ENCODE data around the gene LOXHD1.

Gene LOXHD1

DNA sequence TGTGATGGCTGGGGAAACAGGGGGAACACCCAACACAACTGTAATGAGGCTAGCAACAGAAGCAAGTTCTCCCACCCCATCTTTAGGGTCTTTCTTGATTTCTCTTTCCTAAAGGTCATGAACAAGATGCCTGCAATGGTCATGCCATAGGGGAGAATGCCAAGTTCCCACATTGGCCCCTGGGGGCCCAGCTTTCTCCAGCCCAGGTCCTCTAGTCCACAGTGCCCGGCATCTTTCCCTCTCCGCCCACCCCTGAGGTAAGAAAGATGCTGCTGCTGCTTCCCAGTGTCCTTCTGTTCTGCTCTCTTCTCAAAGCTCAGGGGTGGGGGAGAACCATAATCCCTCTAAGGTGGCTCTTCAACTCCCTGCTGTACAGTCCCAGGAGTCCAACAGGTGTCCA lies 78.0 kb downstream of the LOXHD1 start:
- Histone ChIP-seq H3K9ac (ENCODE audit: low read depth in 1 of 2, low read length in 2 of 2) (no peak overlapping the region), H3K4me3 (ENCODE audit: low read length in 2 of 2) (no peak overlapping the region), H3K36me3 (ENCODE audit: control insufficient read depth in 2 of 2, insufficient read depth in 2 of 2, low read length in 2 of 2) (no peaks in the 10 kb centered on the region), H3K9me3 (ENCODE audit: control insufficient read depth in 2 of 2, low read length in 2 of 2) (peaks cover 0 to 4% of the 10 kb centered on the region in 2 donors), H3K27ac (ENCODE audit: low read depth in 2 of 2, low read length in 2 of 2) (no peak overlapping the region), H3K27me3 (ENCODE audit: control insufficient read depth in 2 of 2, insufficient read depth in 2 of 2, low read length in 2 of 2) (no peaks in the 10 kb centered on the region), H3K4me1 (ENCODE audit: control insufficient read depth in 2 of 2, insufficient read depth in 2 of 2, low read length in 2 of 2) (no peaks in the 10 kb centered on the region)

DNA sequence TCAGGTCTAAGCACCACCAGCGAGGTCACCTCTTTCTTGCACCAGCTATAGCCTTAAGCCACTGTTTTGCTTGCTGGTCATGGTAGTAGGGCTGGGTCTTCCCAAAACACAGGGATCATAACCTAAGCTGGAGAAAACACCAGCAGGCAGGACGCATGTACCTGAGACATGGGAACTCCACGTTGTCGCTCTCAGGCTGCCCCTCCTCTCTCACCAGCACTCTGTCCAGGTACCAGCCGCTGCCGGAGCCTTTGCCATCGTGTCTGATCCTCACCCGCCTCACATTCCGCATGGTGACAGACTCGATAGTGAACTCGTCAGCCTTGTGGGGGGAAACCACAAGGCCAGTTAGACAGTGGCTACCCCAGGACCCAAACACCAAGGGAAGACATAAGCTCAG lies 79.5 kb downstream of the LOXHD1 start:
- no peak overlapping the region for H3K4me3 ChIP-seq (ENCODE audit: low read length in 2 of 2)
- no peaks in the 10 kb centered on the region for H3K4me1 ChIP-seq (ENCODE audit: control insufficient read depth in 2 of 2, insufficient read depth in 2 of 2, low read length in 2 of 2)
- H3K9me3 ChIP-seq (ENCODE audit: control insufficient read depth in 2 of 2, low read length in 2 of 2), result peaks cover 0 to 4% of the 10 kb centered on the region in 2 donors
- H3K27ac ChIP-seq (ENCODE audit: low read depth in 2 of 2, low read length in 2 of 2), result no peak overlapping the region
- H3K27me3 ChIP-seq (ENCODE audit: control insufficient read depth in 2 of 2, insufficient read depth in 2 of 2, low read length in 2 of 2), result no peaks in the 10 kb centered on the region
- no peak overlapping the region for H3K9ac ChIP-seq (ENCODE audit: low read depth in 1 of 2, low read length in 2 of 2)
- H3K36me3 ChIP-seq (ENCODE audit: control insufficient read depth in 2 of 2, insufficient read depth in 2 of 2, low read length in 2 of 2), result no peaks in the 10 kb centered on the region

GRCh38 chr18:46575851-46576250 lies 81.2 kb downstream of the LOXHD1 start:
- Histone ChIP-seq H3K27me3 (ENCODE audit: control insufficient read depth in 2 of 2, insufficient read depth in 2 of 2, low read length in 2 of 2) (no peaks in the 10 kb centered on the region), H3K9ac (ENCODE audit: low read depth in 1 of 2, low read length in 2 of 2) (no peak overlapping the region), H3K9me3 (ENCODE audit: control insufficient read depth in 2 of 2, low read length in 2 of 2) (no peaks in the 10 kb centered on the region), H3K36me3 (ENCODE audit: control insufficient read depth in 2 of 2, insufficient read depth in 2 of 2, low read length in 2 of 2) (no peaks in the 10 kb centered on the region), H3K4me1 (ENCODE audit: control insufficient read depth in 2 of 2, insufficient read depth in 2 of 2, low read length in 2 of 2) (no peaks in the 10 kb centered on the region), H3K27ac (ENCODE audit: low read depth in 2 of 2, low read length in 2 of 2) (no peak overlapping the region), H3K4me3 (ENCODE audit: low read length in 2 of 2) (no peak overlapping the region)

DNA sequence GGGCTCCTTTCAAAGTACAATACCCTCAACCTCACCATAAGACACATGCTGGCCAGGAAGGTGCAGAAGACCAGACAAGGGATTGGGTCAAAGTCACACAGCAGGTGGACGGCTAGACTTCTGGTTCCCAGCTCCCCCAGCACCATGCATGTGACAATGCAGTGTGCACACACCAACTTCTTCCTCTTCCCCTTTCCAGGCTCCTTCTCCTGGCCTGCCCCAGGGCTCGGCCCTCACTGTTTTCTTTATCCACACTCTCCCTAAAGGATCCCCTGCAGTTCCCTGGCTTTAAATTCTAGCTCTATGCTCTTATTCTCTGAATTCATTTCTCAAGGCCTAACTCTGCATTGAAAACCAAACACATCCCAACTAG lies 82.3 kb downstream of the LOXHD1 start:
- H3K27ac ChIP-seq (ENCODE audit: low read depth in 2 of 2, low read length in 2 of 2), result no peak overlapping the region
- H3K27me3 ChIP-seq (ENCODE audit: control insufficient read depth in 2 of 2, insufficient read depth in 2 of 2, low read length in 2 of 2), result no peaks in the 10 kb centered on the region
- no peaks in the 10 kb centered on the region for H3K36me3 ChIP-seq (ENCODE audit: control insufficient read depth in 2 of 2, insufficient read depth in 2 of 2, low read length in 2 of 2)
- H3K9me3 ChIP-seq (ENCODE audit: control insufficient read depth in 2 of 2, low read length in 2 of 2), result no peaks in the 10 kb centered on the region
- no peak overlapping the region for H3K4me3 ChIP-seq (ENCODE audit: low read length in 2 of 2)
- no peak overlapping the region for H3K9ac ChIP-seq (ENCODE audit: low read depth in 1 of 2, low read length in 2 of 2)
- H3K4me1 ChIP-seq (ENCODE audit: control insufficient read depth in 2 of 2, insufficient read depth in 2 of 2, low read length in 2 of 2), result no peaks in the 10 kb centered on the region

DNA sequence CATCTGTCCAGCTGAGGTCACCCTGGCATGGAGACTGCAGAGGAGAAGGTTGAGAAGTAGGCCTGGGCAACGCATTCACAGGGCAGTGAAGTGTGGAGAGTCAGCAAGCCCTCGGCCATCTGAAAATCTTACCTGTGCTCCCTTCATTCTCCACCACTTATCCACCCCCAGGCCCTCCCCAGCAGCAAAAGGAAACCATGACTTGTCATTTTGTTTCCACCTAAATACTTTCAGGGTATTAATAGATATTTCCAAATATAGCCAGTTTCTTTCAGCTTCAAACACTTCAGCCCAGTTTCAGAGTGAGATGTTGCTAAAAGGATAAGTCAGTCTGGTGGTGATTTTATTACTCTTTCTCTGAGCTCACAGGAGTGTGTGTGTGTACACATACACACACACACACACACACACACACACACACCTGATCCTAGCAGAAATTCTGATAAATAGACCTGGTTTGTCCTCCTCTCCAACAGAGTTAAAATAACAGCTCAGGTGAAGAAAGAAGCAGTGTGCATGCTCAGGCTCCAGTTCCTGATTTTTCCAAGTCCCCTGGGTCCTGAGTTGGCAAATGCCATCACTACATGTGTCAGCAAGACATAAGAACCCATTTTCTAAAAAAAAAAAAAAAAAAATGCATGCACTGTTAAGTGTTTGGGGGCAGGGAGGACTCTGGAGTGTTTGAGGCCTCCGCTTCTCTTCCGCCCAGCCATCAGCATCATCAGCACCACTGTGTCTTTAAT lies 82.8 kb downstream of the LOXHD1 start:
- Histone ChIP-seq H3K36me3 (ENCODE audit: control insufficient read depth in 2 of 2, insufficient read depth in 2 of 2, low read length in 2 of 2) (no peaks in the 10 kb centered on the region), H3K4me3 (ENCODE audit: low read length in 2 of 2) (no peak overlapping the region), H3K9me3 (ENCODE audit: control insufficient read depth in 2 of 2, low read length in 2 of 2) (no peaks in the 10 kb centered on the region), H3K9ac (ENCODE audit: low read depth in 1 of 2, low read length in 2 of 2) (no peak overlapping the region), H3K27ac (ENCODE audit: low read depth in 2 of 2, low read length in 2 of 2) (no peak overlapping the region), H3K4me1 (ENCODE audit: control insufficient read depth in 2 of 2, insufficient read depth in 2 of 2, low read length in 2 of 2) (no peaks in the 10 kb centered on the region), H3K27me3 (ENCODE audit: control insufficient read depth in 2 of 2, insufficient read depth in 2 of 2, low read length in 2 of 2) (no peaks in the 10 kb centered on the region)

DNA sequence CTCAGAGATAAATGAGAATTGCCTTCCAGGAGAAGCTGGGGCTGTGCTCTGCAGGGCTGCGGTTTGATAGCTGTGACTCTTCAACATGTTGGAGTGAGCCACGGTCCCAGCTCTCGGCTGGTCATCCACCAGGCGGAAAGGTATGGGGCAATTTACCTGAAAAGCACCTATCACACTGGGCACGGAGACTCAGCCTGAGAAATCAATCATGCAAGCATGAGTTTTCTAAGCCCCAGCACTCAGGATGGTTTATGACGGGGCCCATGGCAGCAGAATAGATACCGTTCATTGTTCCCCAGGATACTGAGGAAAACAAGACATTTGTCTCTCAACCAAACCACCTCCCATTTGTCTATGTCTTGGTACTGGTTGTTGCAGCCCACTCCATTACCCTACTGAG lies 83.9 kb downstream of the LOXHD1 start:
- Histone ChIP-seq H3K27ac (ENCODE audit: low read depth in 2 of 2, low read length in 2 of 2) (no peak overlapping the region), H3K4me3 (ENCODE audit: low read length in 2 of 2) (no peak overlapping the region), H3K27me3 (ENCODE audit: control insufficient read depth in 2 of 2, insufficient read depth in 2 of 2, low read length in 2 of 2) (no peaks in the 10 kb centered on the region), H3K4me1 (ENCODE audit: control insufficient read depth in 2 of 2, insufficient read depth in 2 of 2, low read length in 2 of 2) (no peaks in the 10 kb centered on the region), H3K9ac (ENCODE audit: low read depth in 1 of 2, low read length in 2 of 2) (no peak overlapping the region), H3K36me3 (ENCODE audit: control insufficient read depth in 2 of 2, insufficient read depth in 2 of 2, low read length in 2 of 2) (no peaks in the 10 kb centered on the region), H3K9me3 (ENCODE audit: control insufficient read depth in 2 of 2, low read length in 2 of 2) (no peaks in the 10 kb centered on the region)

DNA sequence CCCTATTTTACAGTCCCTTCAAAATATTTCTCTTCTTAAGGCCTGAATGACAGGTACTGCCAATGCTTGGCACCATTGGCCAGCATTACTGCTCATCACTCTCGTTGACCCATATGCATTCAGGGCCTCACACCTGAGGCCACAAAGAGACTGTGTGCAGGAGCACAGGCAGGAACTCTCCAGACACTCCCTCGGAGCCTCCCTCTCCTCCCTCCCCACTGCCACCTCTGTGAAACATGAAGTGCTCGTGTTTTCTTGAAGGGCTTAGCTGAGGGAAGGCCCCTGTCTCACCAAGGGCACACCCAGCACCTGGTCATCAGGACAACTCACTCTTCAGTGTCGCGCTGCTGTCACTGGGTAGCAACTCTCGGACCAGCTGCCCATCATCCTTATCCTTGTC lies 85.3 kb downstream of the LOXHD1 start:
- Histone ChIP-seq H3K27ac (ENCODE audit: low read depth in 2 of 2, low read length in 2 of 2) (no peak overlapping the region), H3K9ac (ENCODE audit: low read depth in 1 of 2, low read length in 2 of 2) (no peak overlapping the region), H3K9me3 (ENCODE audit: control insufficient read depth in 2 of 2, low read length in 2 of 2) (no peaks in the 10 kb centered on the region), H3K4me1 (ENCODE audit: control insufficient read depth in 2 of 2, insufficient read depth in 2 of 2, low read length in 2 of 2) (no peaks in the 10 kb centered on the region), H3K36me3 (ENCODE audit: control insufficient read depth in 2 of 2, insufficient read depth in 2 of 2, low read length in 2 of 2) (no peaks in the 10 kb centered on the region), H3K27me3 (ENCODE audit: control insufficient read depth in 2 of 2, insufficient read depth in 2 of 2, low read length in 2 of 2) (no peaks in the 10 kb centered on the region), H3K4me3 (ENCODE audit: low read length in 2 of 2) (no peak overlapping the region)

GRCh38 chr18:46570666-46571065 lies 86.4 kb downstream of the LOXHD1 start:
- Histone ChIP-seq H3K4me3 (ENCODE audit: low read length in 2 of 2) (no peak overlapping the region), H3K27me3 (ENCODE audit: control insufficient read depth in 2 of 2, insufficient read depth in 2 of 2, low read length in 2 of 2) (no peaks in the 10 kb centered on the region), H3K4me1 (ENCODE audit: control insufficient read depth in 2 of 2, insufficient read depth in 2 of 2, low read length in 2 of 2) (no peaks in the 10 kb centered on the region), H3K36me3 (ENCODE audit: control insufficient read depth in 2 of 2, insufficient read depth in 2 of 2, low read length in 2 of 2) (no peaks in the 10 kb centered on the region), H3K9ac (ENCODE audit: low read depth in 1 of 2, low read length in 2 of 2) (no peak overlapping the region), H3K9me3 (ENCODE audit: control insufficient read depth in 2 of 2, low read length in 2 of 2) (no peaks in the 10 kb centered on the region), H3K27ac (ENCODE audit: low read depth in 2 of 2, low read length in 2 of 2) (no peak overlapping the region)

DNA sequence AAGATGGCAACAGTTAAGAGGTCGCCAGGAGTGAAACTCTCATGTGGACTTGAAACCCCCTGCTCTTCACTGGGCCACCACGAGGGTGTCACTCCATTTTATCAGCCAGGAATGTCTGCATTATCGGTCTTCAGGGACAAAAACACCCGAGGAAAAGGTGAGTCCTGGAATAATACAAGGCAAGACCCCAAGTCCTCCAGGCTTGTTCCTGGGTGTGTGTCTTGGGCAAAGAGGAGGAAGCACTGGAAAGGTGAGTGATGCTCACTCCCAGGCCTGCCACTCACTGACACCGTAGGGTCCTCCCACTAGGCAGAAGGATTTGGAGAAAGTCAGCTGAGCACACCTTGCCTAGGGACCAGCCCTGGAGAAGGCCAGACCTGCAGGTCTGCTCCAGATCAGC lies 86.9 kb downstream of the LOXHD1 start:
- H3K9me3 ChIP-seq (ENCODE audit: control insufficient read depth in 2 of 2, low read length in 2 of 2), result no peaks in the 10 kb centered on the region
- no peak overlapping the region for H3K9ac ChIP-seq (ENCODE audit: low read depth in 1 of 2, low read length in 2 of 2)
- no peaks in the 10 kb centered on the region for H3K27me3 ChIP-seq (ENCODE audit: control insufficient read depth in 2 of 2, insufficient read depth in 2 of 2, low read length in 2 of 2)
- H3K36me3 ChIP-seq (ENCODE audit: control insufficient read depth in 2 of 2, insufficient read depth in 2 of 2, low read length in 2 of 2), result no peaks in the 10 kb centered on the region
- H3K4me3 ChIP-seq (ENCODE audit: low read length in 2 of 2), result no peak overlapping the region
- no peak overlapping the region for H3K27ac ChIP-seq (ENCODE audit: low read depth in 2 of 2, low read length in 2 of 2)
- no peaks in the 10 kb centered on the region for H3K4me1 ChIP-seq (ENCODE audit: control insufficient read depth in 2 of 2, insufficient read depth in 2 of 2, low read length in 2 of 2)

DNA sequence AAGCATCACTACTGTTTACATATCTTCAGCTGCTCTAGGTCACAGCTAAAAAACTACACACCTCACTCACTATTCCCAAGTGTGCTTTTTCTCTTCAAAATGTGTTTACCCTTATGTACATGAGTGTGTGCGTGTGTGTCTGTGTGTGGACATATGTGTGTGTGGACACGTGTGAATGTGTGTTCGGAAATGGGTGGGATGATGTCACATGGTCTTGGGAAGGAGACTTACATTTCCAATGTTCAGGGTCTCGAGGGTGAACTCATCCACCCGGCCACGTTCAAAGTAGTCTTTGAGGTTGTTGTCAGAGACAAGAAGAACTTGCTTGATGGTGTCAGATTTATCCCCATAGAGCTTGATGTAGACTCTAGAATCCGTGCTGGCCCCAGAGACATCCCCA lies 87.8 kb downstream of the LOXHD1 start:
- Histone ChIP-seq H3K4me1 (ENCODE audit: control insufficient read depth in 2 of 2, insufficient read depth in 2 of 2, low read length in 2 of 2) (no peaks in the 10 kb centered on the region), H3K27me3 (ENCODE audit: control insufficient read depth in 2 of 2, insufficient read depth in 2 of 2, low read length in 2 of 2) (no peaks in the 10 kb centered on the region), H3K9me3 (ENCODE audit: control insufficient read depth in 2 of 2, low read length in 2 of 2) (no peaks in the 10 kb centered on the region), H3K27ac (ENCODE audit: low read depth in 2 of 2, low read length in 2 of 2) (no peak overlapping the region), H3K36me3 (ENCODE audit: control insufficient read depth in 2 of 2, insufficient read depth in 2 of 2, low read length in 2 of 2) (no peaks in the 10 kb centered on the region), H3K4me3 (ENCODE audit: low read length in 2 of 2) (no peak overlapping the region), H3K9ac (ENCODE audit: low read depth in 1 of 2, low read length in 2 of 2) (no peak overlapping the region)

GRCh38 chr18:46567196-46567595 lies 89.8 kb downstream of the LOXHD1 start:
- no peaks in the 10 kb centered on the region for H3K36me3 ChIP-seq (ENCODE audit: control insufficient read depth in 2 of 2, insufficient read depth in 2 of 2, low read length in 2 of 2)
- no peaks in the 10 kb centered on the region for H3K27me3 ChIP-seq (ENCODE audit: control insufficient read depth in 2 of 2, insufficient read depth in 2 of 2, low read length in 2 of 2)
- no peak overlapping the region for H3K27ac ChIP-seq (ENCODE audit: low read depth in 2 of 2, low read length in 2 of 2)
- no peak overlapping the region for H3K4me3 ChIP-seq (ENCODE audit: low read length in 2 of 2)
- no peaks in the 10 kb centered on the region for H3K4me1 ChIP-seq (ENCODE audit: control insufficient read depth in 2 of 2, insufficient read depth in 2 of 2, low read length in 2 of 2)
- H3K9ac ChIP-seq (ENCODE audit: low read depth in 1 of 2, low read length in 2 of 2), result no peak overlapping the region
- H3K9me3 ChIP-seq (ENCODE audit: control insufficient read depth in 2 of 2, low read length in 2 of 2), result no peaks in the 10 kb centered on the region

Data from mucosa of rectum (tissue), 2 donors.